NCI-H2196 treated with DMSO at 0.1 percent for 48 hours (cell line): ENCODE results near the gene ACAD11.

Experiments used
- DNase-seq: peaks from one replicate; lab custom pipeline; 2025; ENCODE audit not compliant: unreplicated experiment; lab: John Stamatoyannopoulos, UW

The ACAD11 gene, protein sequence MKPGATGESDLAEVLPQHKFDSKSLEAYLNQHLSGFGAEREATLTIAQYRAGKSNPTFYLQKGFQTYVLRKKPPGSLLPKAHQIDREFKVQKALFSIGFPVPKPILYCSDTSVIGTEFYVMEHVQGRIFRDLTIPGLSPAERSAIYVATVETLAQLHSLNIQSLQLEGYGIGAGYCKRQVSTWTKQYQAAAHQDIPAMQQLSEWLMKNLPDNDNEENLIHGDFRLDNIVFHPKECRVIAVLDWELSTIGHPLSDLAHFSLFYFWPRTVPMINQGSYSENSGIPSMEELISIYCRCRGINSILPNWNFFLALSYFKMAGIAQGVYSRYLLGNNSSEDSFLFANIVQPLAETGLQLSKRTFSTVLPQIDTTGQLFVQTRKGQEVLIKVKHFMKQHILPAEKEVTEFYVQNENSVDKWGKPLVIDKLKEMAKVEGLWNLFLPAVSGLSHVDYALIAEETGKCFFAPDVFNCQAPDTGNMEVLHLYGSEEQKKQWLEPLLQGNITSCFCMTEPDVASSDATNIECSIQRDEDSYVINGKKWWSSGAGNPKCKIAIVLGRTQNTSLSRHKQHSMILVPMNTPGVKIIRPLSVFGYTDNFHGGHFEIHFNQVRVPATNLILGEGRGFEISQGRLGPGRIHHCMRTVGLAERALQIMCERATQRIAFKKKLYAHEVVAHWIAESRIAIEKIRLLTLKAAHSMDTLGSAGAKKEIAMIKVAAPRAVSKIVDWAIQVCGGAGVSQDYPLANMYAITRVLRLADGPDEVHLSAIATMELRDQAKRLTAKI

GRCh38 chr3:132659365-132660051, at the start of gene ACAD11:
TSS of gene ACAD11 (minus strand) at chr3:132659809. CDS start at chr3:132659751, 58 bp downstream.
- peak; percentile 74 for DNase-seq

DNA sequence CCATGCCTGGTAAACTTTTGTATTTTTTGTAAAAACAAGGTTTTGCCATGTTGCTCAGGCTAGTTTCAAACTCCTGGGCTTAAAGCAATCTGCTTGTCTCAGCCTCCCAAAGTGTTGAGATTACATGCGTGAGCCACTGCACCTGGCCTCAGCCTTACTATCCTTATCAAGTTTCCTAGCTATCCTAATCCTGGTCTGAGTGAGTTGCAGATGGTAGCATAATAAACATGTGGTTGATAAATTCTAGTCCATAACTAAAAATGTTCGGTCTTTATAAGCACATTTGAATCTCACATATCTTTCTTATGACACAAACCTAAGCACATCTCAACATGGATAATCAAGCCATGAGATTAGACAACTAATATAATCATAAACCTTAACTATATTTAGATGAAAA, 44.1 kb upstream of the ACAD11 start:
- DNase-seq: no peak

DNA sequence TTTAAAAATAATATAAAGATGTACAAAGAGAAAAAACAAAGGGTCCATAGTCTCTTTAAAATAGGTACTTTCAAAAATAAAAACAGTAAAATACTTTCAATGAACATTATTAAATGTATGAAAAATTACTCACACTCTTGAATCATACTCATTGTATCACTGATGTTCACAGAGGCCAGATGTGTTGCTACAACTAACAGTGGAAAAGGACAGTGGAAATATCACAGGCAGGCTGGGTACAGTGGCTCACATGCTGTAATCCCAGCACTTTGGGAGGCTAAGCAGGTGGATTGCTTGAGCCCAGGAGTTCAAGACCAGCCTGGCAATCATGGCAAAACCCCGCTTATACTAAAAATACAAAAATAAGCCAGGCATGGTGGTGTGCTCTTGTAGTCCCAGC, 35.8 kb upstream of the ACAD11 start:
- DNase-seq: no peak

GRCh38 chr3:132694991-132695390, 35.4 kb upstream of the ACAD11 start:
- DNase-seq: no peak

- no peak for DNase-seq
These were observed 30.4 kb upstream of the ACAD11 start for GRCh38 chr3:132690040-132690439.

DNA sequence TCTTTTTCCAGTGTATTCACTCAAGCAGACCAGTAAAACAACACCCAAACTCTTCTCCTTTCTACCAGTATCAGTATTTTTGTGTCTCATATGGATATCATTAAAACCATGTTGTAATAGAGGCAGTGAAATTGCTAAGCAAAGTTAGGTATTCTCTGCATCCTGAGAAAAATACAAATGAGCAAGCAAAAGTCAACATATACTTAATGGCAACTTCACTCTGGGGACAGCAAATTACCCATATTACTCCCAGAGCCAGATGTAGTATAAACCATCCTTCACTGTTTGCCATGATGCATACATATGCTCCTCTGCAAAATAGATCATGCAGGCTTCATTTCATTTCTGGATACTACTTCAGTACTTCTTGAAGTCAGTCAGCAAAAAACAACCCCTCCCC, 22.6 kb upstream of the ACAD11 start:
- no peak for DNase-seq

- DNase-seq: no peak
These were observed 21.8 kb upstream of the ACAD11 start for GRCh38 chr3:132681421-132681820.

- DNase-seq: no peak
These were observed 20.3 kb upstream of the ACAD11 start for GRCh38 chr3:132679911-132680310.

- no peak for DNase-seq
These were observed 15.8 kb upstream of the ACAD11 start for GRCh38 chr3:132675408-132675807.

- no peak for DNase-seq
These were observed 9.7 kb upstream of the ACAD11 start for GRCh38 chr3:132669256-132669777.

DNA sequence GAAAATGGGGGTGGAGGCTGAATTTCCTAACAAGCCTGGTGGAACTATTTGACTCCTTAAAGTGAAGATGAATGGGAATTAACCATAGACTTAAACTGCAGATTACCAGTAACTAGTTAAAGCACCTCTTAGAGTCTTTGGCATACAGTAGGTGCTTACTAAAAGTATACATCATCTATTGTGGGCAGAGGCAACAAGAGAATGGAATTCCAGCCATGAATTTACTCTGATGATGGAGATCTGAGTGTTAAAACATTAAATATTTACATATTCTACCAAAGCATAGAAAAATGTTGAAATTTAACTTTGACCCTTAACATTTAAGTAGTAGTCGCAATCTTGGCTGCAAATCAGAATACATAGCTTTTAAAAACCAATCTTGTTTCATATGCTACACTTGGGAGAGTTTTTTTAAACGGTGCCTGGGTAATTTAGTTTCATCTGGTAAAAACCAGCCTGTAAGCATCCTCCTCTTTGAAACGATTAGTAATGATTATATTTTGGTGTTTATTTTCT, 5.7 kb upstream of the ACAD11 start:
- no peak for DNase-seq

- DNase-seq: no peak
These were observed 2.6 kb upstream of the ACAD11 start for GRCh38 chr3:132662212-132662611.

DNA sequence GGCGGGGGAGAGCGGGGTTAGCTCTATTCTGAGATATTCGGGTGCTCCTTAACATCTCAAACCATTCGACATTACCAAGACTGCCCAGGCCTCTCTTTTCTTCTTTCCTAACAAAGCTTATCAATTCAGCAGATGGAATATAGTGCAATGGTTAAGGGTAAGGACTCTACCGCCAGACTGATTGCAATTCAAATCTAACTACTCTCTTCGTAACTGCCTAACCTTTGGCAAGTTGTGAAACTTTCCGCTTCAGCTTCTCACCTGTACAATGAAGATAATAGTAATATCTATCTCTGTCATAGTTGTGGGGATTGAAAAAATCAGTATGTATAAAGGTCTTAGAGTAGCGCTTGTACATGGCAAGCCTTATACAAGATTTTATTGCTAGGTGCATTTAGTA, 1.5 kb upstream of the ACAD11 start:
- DNase-seq: no peak

DNA sequence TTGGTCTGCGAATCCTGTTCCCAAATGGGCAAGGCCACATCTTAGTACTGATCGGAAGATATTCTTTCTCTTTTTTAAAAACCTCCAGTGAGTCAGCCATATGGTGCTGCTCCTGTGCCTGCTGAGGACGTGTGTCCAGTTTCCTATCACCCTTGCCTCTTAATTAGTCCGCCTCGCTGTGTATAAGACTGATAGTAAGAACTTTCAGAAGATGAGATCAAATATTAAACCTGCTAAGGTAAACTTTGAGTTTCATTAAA, 1.1 kb upstream of the ACAD11 start:
- DNase-seq: no peak

GRCh38 chr3:132660052-132660810, 622 bp upstream of the ACAD11 start, which contains the start of gene UBA5:
TSS of gene UBA5 (plus strand) at chr3:132660329. CDS start at chr3:132660538, 209 bp downstream.
- DNase-seq: peak; percentile 74

- no peak for DNase-seq
These were observed 627 bp downstream of the ACAD11 start for GRCh38 chr3:132659000-132659364.

- no peak for DNase-seq
These were observed 1.5 kb downstream of the ACAD11 start for GRCh38 chr3:132657869-132658747.

- no peak for DNase-seq
These were observed 4.1 kb downstream of the ACAD11 start for GRCh38 chr3:132655471-132655870.

DNA sequence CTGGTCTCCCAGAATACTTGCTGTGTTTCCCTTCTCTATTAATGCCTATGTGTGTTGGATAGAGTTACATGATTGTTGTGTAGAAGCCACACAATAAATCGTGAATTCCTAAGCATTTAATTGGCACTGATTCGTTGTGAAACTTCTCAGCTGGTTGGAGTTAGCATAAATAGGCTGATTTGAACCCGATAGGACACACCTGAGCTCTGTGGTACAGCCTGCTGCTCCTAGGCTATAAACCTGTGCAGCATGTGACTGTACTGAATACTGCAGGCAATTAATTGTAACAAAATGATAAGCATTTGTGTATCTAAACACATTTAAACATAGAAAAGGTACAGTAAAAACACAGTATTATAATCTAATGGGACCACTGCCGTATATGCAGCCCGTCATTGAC, 4.9 kb downstream of the ACAD11 start:
- no peak for DNase-seq

- no peak for DNase-seq
These were observed 5.4 kb downstream of the ACAD11 start for GRCh38 chr3:132654190-132654589.
